Head of caudate nucleus (tissue), 42 donors: ENCODE data around the gene DENND4A.
A peak's percentile ranks its signal among the peaks of the same experiment; 100 is the strongest.

Source experiments
- DNase-seq, 42 donors: peaks; one replicate each; pipeline versions ENCODE4 v3.0.0 to v3.0.0-alpha.2; 2020 to 2021; ENCODE audit warnings: mixed read lengths in 7 of 42
- intact Hi-C: fragments of 100-400 bp; cut with DNase I; formaldehyde crosslinking; loops from one replicate; pipeline ENCODE4 v1.15.0; 2022

DENND4A gene

DNA sequence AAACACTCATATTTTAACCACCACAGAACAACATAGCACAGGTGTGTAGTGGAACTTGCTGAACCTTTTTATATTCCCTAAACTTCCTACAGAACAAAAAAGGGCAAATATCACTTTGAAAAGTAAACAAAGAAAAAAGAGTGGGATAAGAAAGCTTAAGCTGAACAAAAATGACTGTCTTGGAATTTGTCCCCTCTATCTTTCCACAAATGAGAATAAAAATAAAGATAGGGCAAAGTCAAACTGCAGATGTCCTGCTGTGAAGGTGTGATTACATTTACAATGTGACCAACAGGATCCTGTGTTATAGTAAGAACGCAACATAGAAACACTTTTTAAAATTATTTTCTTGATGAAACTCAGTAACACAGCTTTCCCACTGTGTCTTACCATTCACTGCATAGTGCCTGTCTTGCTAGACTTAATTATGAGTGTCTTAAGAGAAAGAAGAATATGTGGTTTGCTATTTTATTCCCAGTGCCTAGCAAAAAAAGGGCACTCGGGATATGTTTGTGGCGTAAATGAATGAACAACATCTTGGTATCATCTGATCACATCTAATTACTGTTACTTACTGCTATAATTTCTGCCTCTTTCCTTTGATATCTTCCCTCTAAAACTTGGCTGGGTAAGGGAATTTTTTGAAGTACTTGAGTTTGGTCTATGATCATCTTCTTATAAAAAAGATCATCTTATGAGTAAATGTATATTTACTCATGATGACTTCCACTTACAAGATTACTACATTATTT lies 67.5 kb downstream of the DENND4A start:
- no peak for DNase-seq
- intact Hi-C loops: no loop called here

DNA sequence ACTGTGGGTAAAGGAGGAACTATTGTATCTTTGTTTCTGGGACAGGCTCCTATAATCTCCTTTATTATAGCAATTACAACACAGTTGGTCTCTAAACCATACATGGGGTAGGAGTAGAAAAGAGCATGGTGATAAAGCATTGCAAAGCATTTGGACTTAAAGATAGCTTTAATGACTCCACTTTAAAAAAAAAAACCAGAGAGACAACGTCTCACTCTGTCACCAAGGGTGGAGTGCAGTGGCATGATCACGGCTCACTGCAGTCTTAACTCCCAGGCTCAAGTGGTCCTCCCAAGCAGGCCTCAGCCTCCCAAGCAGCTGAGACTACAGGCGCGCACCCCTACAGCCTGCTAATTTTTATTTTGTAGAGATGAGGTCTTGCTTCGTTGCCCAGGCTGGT lies 68.2 kb downstream of the DENND4A start:
- DNase-seq: no peak
- intact Hi-C loops: no loop called here

GRCh38 chr15:65722191-65722590 lies 69.9 kb downstream of the DENND4A start:
- intact Hi-C loops: no loop called here
- no peak for DNase-seq

DNA sequence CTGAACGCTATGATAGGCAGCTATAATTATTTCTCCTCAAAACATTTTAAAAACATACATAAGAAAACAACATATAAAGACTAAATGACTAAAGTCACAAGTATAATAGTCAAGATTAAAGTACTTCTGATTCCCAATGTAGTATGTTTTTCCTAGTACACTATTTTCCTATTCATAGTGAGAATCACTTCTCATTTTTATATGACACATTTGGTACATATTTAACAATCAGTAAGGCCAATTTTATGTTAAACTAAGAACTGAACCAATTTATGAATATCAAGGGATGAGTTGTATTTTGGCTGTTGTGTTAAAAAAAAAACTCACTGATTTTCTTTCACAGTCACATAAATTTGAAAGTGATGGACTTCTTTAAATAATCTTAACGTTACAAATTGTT lies 79.7 kb downstream of the DENND4A start:
- DNase-seq: no peak
- intact Hi-C loops: no loop called here

GRCh38 chr15:65695081-65695480 lies 97.0 kb downstream of the DENND4A start:
- intact Hi-C loops: no loop called here
- no peak for DNase-seq

GRCh38 chr15:65690778-65691177 lies 101.3 kb downstream of the DENND4A start:
- no peak for DNase-seq
- intact Hi-C loops: no loop called here

DNA sequence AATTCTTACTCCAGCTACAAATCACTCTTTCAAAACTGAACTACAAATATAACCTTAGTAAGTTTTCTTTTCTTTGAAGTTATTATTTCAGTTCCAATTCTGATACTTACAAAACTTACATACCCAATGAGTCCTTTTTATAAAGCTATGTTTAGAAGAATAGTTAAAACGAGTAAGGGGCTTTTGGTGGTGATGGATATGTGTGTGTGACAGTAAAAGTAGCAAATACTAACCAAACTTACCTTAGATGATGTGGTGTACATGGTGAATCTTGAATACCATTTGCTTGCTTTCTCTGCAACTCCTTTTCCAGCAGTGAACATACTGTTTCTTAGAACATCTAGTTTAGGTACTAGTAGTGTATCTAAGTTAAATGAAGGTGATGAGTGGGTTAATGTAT lies 101.9 kb downstream of the DENND4A start:
- no peak for DNase-seq
- intact Hi-C loops: no loop called here

GRCh38 chr15:65688462-65688861 lies 103.6 kb downstream of the DENND4A start:
- no peak for DNase-seq

GRCh38 chr15:65682404-65682911 lies 109.6 kb downstream of the DENND4A start:
- intact Hi-C loops: no loop called here

More at GRCh38 chr15:65688462-65688861, 103.6 kb downstream of the DENND4A start:
- intact Hi-C loops: no loop called here

DNA sequence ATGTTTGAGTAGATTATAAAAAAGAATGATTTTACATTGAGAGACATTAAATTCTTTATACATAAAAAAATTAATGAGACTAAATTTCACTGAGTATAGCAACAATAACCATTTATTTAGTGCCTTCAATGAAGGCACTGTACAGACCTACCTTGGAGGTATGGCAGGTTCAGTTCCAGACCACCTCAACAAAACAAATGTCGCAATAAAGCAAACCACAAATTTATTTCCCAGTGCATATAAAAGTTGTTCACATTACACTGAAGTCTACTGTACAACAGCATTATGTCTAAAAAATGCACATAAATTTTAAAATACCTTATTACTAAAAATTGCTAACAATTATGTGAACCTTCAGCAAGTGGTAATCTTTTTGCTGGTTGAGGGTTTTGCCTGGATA lies 111.5 kb downstream of the DENND4A start:
- DNase-seq: no peak
- intact Hi-C loops: no loop called here

More at GRCh38 chr15:65682404-65682911, 109.6 kb downstream of the DENND4A start:
- DNase-seq: no peak

DNA sequence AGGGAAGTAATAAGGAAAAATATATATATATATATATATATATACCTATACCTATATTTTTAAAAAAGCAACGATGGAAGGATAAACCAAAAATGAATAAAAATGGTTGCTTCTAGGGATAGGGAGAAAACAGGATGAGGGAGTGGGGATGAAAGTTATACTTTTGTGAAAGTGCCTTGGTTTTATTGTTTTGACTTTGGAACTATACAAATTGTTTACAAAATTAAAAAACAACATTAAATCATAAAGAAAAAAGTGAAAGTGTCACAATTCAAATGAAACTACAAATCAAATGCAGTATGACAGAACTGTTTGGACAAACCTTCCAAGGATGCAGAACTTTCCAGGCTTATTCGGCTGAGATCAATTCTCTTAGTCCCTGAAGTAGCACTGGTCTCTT lies 116.0 kb downstream of the DENND4A start:
- intact Hi-C loops: no loop called here

DNA sequence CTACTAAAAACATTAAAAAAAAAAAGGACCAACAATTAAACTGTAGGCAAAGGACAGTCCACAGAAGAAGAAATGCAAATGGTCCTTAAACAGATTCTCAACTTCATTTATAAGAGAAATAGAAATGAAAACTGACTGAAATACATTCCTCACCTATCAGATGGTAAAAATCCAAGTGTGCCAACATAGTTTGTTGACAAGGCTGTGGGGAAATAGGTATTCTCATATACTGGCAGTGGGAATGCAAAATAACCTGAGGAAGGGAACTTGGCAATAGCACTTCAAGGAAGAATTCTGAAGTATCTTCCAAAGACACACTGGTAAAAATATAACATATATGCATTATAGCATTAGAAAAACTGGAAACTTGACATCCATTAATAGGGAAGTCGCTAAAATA lies 116.5 kb downstream of the DENND4A start:
- DNase-seq: no peak
- intact Hi-C loops: no loop called here

More for the DNA sequence above, 116.0 kb downstream of the DENND4A start:
- no peak for DNase-seq

GRCh38 chr15:65666257-65666656 lies 125.8 kb downstream of the DENND4A start:
- intact Hi-C loops: no loop called here
- DNase-seq: peak in 6 of 42 donors; percentile 20 to 36 (median 28)

GRCh38 chr15:65663521-65663920 lies 128.6 kb downstream of the DENND4A start:
- intact Hi-C loops: no loop called here
- DNase-seq: no peak

GRCh38 chr15:65660927-65661326 lies 131.2 kb downstream of the DENND4A start:
- DNase-seq: no peak
- intact Hi-C loops: no loop called here

DNA sequence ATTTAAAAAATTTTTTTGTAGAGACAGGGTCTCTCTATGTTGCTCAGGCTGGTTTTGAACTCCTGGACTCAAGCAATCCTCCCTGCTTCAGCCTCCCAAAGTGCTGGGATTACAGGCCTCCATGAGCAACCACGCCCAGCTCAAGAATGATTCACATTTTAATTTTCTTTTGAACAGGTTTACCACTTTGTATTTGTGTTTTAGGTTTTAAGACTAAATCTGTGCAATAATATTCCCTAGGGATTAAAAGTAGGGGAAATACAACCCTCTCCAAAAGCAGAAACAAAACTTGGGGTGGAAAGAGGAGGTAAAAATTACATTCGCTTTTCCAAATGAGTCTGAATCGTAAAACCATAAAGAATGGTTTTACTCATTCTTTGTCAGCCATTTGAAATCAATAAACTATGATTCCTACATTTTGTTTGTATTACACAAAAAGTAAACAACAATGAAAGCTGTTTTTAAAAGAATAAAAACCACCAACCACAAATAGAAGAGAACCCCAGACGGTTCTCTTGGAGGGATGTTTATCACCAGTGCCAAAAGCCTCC lies 132.5 kb downstream of the DENND4A start:
- intact Hi-C loops: no loop called here
- DNase-seq: no peak

GRCh38 chr15:65655457-65655856 lies 136.6 kb downstream of the DENND4A start:
- intact Hi-C loops: no loop called here

DNA sequence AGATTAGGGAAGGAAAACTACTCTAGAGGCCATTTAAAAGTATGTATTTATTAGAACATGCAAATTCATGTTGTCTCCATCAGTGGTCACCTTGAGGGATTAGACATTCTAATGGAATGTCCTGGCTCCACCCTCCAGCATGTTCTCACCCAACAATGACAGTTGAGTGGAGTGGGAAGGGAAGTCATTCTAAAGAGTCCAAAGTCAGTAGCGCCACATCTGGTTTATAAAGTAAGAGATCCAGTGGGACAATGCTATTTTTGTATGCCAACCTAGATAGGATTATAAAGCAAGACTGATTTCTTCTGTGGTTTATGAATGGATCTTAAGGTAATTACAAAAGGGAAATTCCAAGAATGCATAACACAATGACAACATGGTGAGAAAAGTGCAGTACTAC lies 137.1 kb downstream of the DENND4A start:
- intact Hi-C loops: no loop called here
- no peak for DNase-seq

More at GRCh38 chr15:65655457-65655856, 136.6 kb downstream of the DENND4A start:
- DNase-seq: no peak

- DNase-seq: no peak
- intact Hi-C loops: no loop called here
These were observed 138.1 kb downstream of the DENND4A start for GRCh38 chr15:65653801-65654521.

- intact Hi-C loops: no loop called here
- DNase-seq: no peak
These were observed 138.8 kb downstream of the DENND4A start for GRCh38 chr15:65653341-65653740.
